ENCODE results near the gene EIF4A3.

EIF4A3 gene

GRCh38 chr17:80168371-80168770 lies 21.4 kb upstream of the EIF4A3 start:
- H2AFZ ChIP-seq (ENCODE audit: low read depth, low read length): no peak overlapping the region
- H3K14ac ChIP-seq (ENCODE audit: low read length in 2 of 2): no peak overlapping the region
- no peak overlapping the region for H4K91ac ChIP-seq (ENCODE audit: low read length)
- H3K23ac ChIP-seq (ENCODE audit: low read length in 2 of 2): no peak overlapping the region
- H3K9me3 ChIP-seq (ENCODE audit: control insufficient read depth, low read length): no peaks in the 10 kb centered on the region
- peaks cover 28 to 37% of the 10 kb centered on the region in 2 experiments for H3K27me3 ChIP-seq (ENCODE audit: control insufficient read depth in 1 of 2, insufficient read depth in 1 of 2, low read length in 2 of 2)
- H3K18ac ChIP-seq (ENCODE audit: low read depth in 1 of 2, low read length in 2 of 2): no peak overlapping the region
- no peak overlapping the region for H3K9ac ChIP-seq (ENCODE audit: low read length)
- no peak overlapping the region for H3K4me2 ChIP-seq (ENCODE audit: low read length, poor library complexity, severe bottlenecking)
- H3K27ac ChIP-seq (ENCODE audit: low read length, poor library complexity, severe bottlenecking): no peak overlapping the region
- no peak for DNase-seq
- H2BK15ac ChIP-seq (ENCODE audit: low read depth, poor library complexity, severe bottlenecking): no peak overlapping the region
- H3K4me1 ChIP-seq (ENCODE audit: control insufficient read depth, insufficient read depth, low read depth, low read length): no peaks in the 10 kb centered on the region
- H3K36me3 ChIP-seq (ENCODE audit: control insufficient read depth in 1 of 2, insufficient read depth in 2 of 2, low read depth in 1 of 2, low read length in 2 of 2): peaks cover 0 to 2% of the 10 kb centered on the region in 2 experiments
- H4K8ac ChIP-seq (ENCODE audit: low read length): no peak overlapping the region
- no peak overlapping the region for H3K4me3 ChIP-seq (ENCODE audit: insufficient read depth in 1 of 2, low read depth in 1 of 2, low read length in 2 of 2)
- 83% methylated on average over 5 of the region's 5 CpGs for WGBS
- H3K79me1 ChIP-seq (replicated peaks; ENCODE audit: low read length, poor library complexity, severe bottlenecking): no peaks in the 10 kb centered on the region
- H2BK5ac ChIP-seq (ENCODE audit: low read depth, low read length, poor library complexity, severe bottlenecking): no peak overlapping the region
- no peak overlapping the region for H2BK12ac ChIP-seq (ENCODE audit: low read length in 2 of 2)
- no peak overlapping the region for H3K4ac ChIP-seq (ENCODE audit: low read depth in 1 of 2, low read length in 2 of 2)
- H2AK5ac ChIP-seq (ENCODE audit: low read length, severe bottlenecking): no peak overlapping the region
- H2BK120ac ChIP-seq (ENCODE audit: low read depth, low read length): no peak overlapping the region

- H3K27me3 ChIP-seq (ENCODE audit: control insufficient read depth in 1 of 2, insufficient read depth in 1 of 2, low read length in 2 of 2): peaks cover 22 to 28% of the 10 kb centered on the region in 2 experiments
- H2BK120ac ChIP-seq (ENCODE audit: low read depth, low read length): no peak overlapping the region
- no peak overlapping the region for H2BK5ac ChIP-seq (ENCODE audit: low read depth, low read length, poor library complexity, severe bottlenecking)
- H3K4me2 ChIP-seq (ENCODE audit: low read length, poor library complexity, severe bottlenecking): no peak overlapping the region
- H3K27ac ChIP-seq (ENCODE audit: low read length, poor library complexity, severe bottlenecking): no peak overlapping the region
- no peak overlapping the region for H4K8ac ChIP-seq (ENCODE audit: low read length)
- H3K4me3 ChIP-seq (ENCODE audit: insufficient read depth in 1 of 2, low read depth in 1 of 2, low read length in 2 of 2): no peak overlapping the region
- no peak overlapping the region for H4K91ac ChIP-seq (ENCODE audit: low read length)
- H3K9me3 ChIP-seq (ENCODE audit: control insufficient read depth, low read length): no peaks in the 10 kb centered on the region
- H3K4me1 ChIP-seq (ENCODE audit: control insufficient read depth, insufficient read depth, low read depth, low read length): no peaks in the 10 kb centered on the region
- peaks cover 0 to 2% of the 10 kb centered on the region in 2 experiments for H3K36me3 ChIP-seq (ENCODE audit: control insufficient read depth in 1 of 2, insufficient read depth in 2 of 2, low read depth in 1 of 2, low read length in 2 of 2)
- H2AFZ ChIP-seq (ENCODE audit: low read depth, low read length): no peak overlapping the region
- H3K9ac ChIP-seq (ENCODE audit: low read length): no peak overlapping the region
- H3K79me1 ChIP-seq (replicated peaks; ENCODE audit: low read length, poor library complexity, severe bottlenecking): no peaks in the 10 kb centered on the region
- no peak overlapping the region for H2BK12ac ChIP-seq (ENCODE audit: low read length in 2 of 2)
- no peak overlapping the region for H3K4ac ChIP-seq (ENCODE audit: low read depth in 1 of 2, low read length in 2 of 2)
- no peak overlapping the region for H2BK15ac ChIP-seq (ENCODE audit: low read depth, poor library complexity, severe bottlenecking)
- no peak overlapping the region for H3K18ac ChIP-seq (ENCODE audit: low read depth in 1 of 2, low read length in 2 of 2)
- 77% methylated on average over 6 of the region's 6 CpGs for WGBS
- no peak overlapping the region for H2AK5ac ChIP-seq (ENCODE audit: low read length, severe bottlenecking)
- no peak overlapping the region for H3K23ac ChIP-seq (ENCODE audit: low read length in 2 of 2)
- H3K14ac ChIP-seq (ENCODE audit: low read length in 2 of 2): no peak overlapping the region
- no peak for DNase-seq
Measured at GRCh38 chr17:80166446-80166845, 19.5 kb upstream of the EIF4A3 start.

- no peak overlapping the region for H2BK12ac ChIP-seq (ENCODE audit: low read length in 2 of 2)
- H3K4ac ChIP-seq (ENCODE audit: low read depth in 1 of 2, low read length in 2 of 2): no peak overlapping the region
- peak overlapping the region in 1 of 2 experiments; percentile 49 for H3K14ac ChIP-seq (ENCODE audit: low read length in 2 of 2)
Measured at GRCh38 chr17:80164185-80164584, 17.3 kb upstream of the EIF4A3 start.

GRCh38 chr17:80163336-80163735 lies 16.4 kb upstream of the EIF4A3 start:
- H2BK120ac ChIP-seq (ENCODE audit: low read depth, low read length): no peak overlapping the region
- H2AFZ ChIP-seq (ENCODE audit: low read depth, low read length): no peak overlapping the region
- DNase-seq: no peak
- no peak overlapping the region for H3K18ac ChIP-seq (ENCODE audit: low read depth in 1 of 2, low read length in 2 of 2)
- H3K27me3 ChIP-seq (ENCODE audit: control insufficient read depth in 1 of 2, insufficient read depth in 1 of 2, low read length in 2 of 2): peaks cover 20 to 22% of the 10 kb centered on the region in 2 experiments
- WGBS: 96% methylated on average over 2 of the region's 4 CpGs
- H3K27ac ChIP-seq (ENCODE audit: low read length, poor library complexity, severe bottlenecking): no peak overlapping the region
- peaks cover 2% of the 10 kb centered on the region for H3K4me1 ChIP-seq (ENCODE audit: control insufficient read depth, insufficient read depth, low read depth, low read length)
- H3K9ac ChIP-seq (ENCODE audit: low read length): no peak overlapping the region
- H3K23ac ChIP-seq (ENCODE audit: low read length in 2 of 2): no peak overlapping the region
- no peak overlapping the region for H3K4me2 ChIP-seq (ENCODE audit: low read length, poor library complexity, severe bottlenecking)
- H2BK15ac ChIP-seq (ENCODE audit: low read depth, poor library complexity, severe bottlenecking): no peak overlapping the region
- H3K9me3 ChIP-seq (ENCODE audit: control insufficient read depth, low read length): no peaks in the 10 kb centered on the region
- no peak overlapping the region for H3K4me3 ChIP-seq (ENCODE audit: insufficient read depth in 1 of 2, low read depth in 1 of 2, low read length in 2 of 2)
- no peaks in the 10 kb centered on the region for H3K36me3 ChIP-seq (ENCODE audit: control insufficient read depth in 1 of 2, insufficient read depth in 2 of 2, low read depth in 1 of 2, low read length in 2 of 2)
- H2BK5ac ChIP-seq (ENCODE audit: low read depth, low read length, poor library complexity, severe bottlenecking): no peak overlapping the region
- H2AK5ac ChIP-seq (ENCODE audit: low read length, severe bottlenecking): no peak overlapping the region
- no peak overlapping the region for H3K4ac ChIP-seq (ENCODE audit: low read depth in 1 of 2, low read length in 2 of 2)
- H4K91ac ChIP-seq (ENCODE audit: low read length): no peak overlapping the region
- H4K8ac ChIP-seq (ENCODE audit: low read length): no peak overlapping the region
- H3K14ac ChIP-seq (ENCODE audit: low read length in 2 of 2): no peak overlapping the region
- H2BK12ac ChIP-seq (ENCODE audit: low read length in 2 of 2): no peak overlapping the region
- no peaks in the 10 kb centered on the region for H3K79me1 ChIP-seq (replicated peaks; ENCODE audit: low read length, poor library complexity, severe bottlenecking)

More at GRCh38 chr17:80164185-80164584, 17.3 kb upstream of the EIF4A3 start:
- Histone ChIP-seq H3K4me2 (ENCODE audit: low read length, poor library complexity, severe bottlenecking) (no peak overlapping the region), H2AFZ (ENCODE audit: low read depth, low read length) (no peak overlapping the region), H3K4me3 (ENCODE audit: insufficient read depth in 1 of 2, low read depth in 1 of 2, low read length in 2 of 2) (no peak overlapping the region), H2BK120ac (ENCODE audit: low read depth, low read length) (no peak overlapping the region), H3K27ac (ENCODE audit: low read length, poor library complexity, severe bottlenecking) (no peak overlapping the region), H3K23ac (ENCODE audit: low read length in 2 of 2) (no peak overlapping the region), H4K8ac (ENCODE audit: low read length) (no peak overlapping the region), H2AK5ac (ENCODE audit: low read length, severe bottlenecking) (no peak overlapping the region), H3K18ac (ENCODE audit: low read depth in 1 of 2, low read length in 2 of 2) (no peak overlapping the region), H3K4me1 (ENCODE audit: control insufficient read depth, insufficient read depth, low read depth, low read length) (peaks cover 2% of the 10 kb centered on the region), H2BK15ac (ENCODE audit: low read depth, poor library complexity, severe bottlenecking) (peak overlapping the region; percentile 63), H3K79me1 (replicated peaks; ENCODE audit: low read length, poor library complexity, severe bottlenecking) (no peaks in the 10 kb centered on the region), H3K36me3 (ENCODE audit: control insufficient read depth in 1 of 2, insufficient read depth in 2 of 2, low read depth in 1 of 2, low read length in 2 of 2) (no peaks in the 10 kb centered on the region), H4K91ac (ENCODE audit: low read length) (no peak overlapping the region), H3K27me3 (ENCODE audit: control insufficient read depth in 1 of 2, insufficient read depth in 1 of 2, low read length in 2 of 2) (peaks cover 26 to 29% of the 10 kb centered on the region in 2 experiments), H2BK5ac (ENCODE audit: low read depth, low read length, poor library complexity, severe bottlenecking) (no peak overlapping the region), H3K9me3 (ENCODE audit: control insufficient read depth, low read length) (no peaks in the 10 kb centered on the region), H3K9ac (ENCODE audit: low read length) (no peak overlapping the region)
- 85% methylated on average over 11 of the region's 11 CpGs for WGBS
- DNase-seq: no peak
